Stimulated activated CD4-positive, alpha-beta T cell treated with anti-CD3 and anti-CD28 coated beads, Interleukin-4, amount 100 ng/mL, for 4 hours (primary cell): ENCODE data around the gene PCSK2.

Experiments
- DNase-seq, 2 experiments: peaks; one replicate each; pipeline ENCODE4 v3.0.0-alpha.2; 2020

The PCSK2 gene

DNA sequence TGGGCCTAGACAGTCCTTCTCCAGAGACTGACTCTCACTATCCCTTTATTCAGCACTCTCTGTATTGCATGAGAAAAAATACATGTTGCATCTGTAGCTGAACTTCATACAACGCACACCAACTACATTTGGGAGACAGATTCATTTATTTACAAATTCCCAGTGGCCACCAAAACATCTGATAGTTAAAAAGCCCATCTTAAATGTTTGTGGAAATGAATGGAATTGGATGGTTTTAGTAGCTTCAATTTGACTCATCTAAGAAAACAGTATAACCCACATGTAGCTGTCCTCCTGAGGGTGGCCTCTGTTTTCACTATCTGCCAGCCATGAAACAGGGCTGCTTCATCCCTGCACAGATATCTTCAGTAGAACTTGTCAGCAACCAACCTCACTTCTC is 116.3 kb downstream of the PCSK2 start:
- no peak for DNase-seq

DNA sequence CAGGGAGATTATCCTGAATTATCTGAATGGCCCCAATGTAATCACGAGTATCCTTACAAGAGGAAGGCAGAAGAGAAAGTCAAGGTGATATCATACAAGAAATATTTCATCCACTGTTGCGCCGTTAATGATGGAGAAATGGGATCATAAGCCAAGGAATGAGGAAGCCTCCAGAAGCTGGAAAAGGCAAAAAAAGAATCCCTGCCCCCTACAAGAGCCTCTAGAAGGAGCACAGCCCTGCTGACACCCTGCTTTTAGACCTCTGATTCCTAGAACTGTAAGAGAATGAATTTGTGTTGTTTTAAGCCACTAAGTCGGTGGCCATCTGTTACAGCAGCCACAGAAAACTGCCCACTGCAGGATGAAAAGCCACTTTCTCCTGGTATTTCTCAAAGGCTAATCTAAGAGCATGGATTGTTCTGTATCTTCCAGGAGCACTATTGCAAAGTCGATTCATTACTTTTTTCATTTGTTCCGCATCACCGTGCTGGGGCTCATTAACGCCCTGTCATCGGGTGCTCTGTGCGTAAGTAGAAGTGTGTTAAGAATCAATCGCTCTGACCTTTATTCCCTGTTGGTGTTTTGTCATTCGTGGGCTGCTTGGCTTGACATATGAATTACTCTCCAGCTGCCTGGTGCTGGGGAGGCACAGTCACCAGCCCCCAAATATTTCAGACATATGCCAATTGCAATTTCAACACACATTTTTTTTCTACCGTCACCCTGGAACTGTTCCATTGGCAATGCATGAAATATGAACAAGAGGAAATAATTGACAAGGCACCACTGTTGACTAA is 117.0 kb downstream of the PCSK2 start:
- DNase-seq = no peak

DNA sequence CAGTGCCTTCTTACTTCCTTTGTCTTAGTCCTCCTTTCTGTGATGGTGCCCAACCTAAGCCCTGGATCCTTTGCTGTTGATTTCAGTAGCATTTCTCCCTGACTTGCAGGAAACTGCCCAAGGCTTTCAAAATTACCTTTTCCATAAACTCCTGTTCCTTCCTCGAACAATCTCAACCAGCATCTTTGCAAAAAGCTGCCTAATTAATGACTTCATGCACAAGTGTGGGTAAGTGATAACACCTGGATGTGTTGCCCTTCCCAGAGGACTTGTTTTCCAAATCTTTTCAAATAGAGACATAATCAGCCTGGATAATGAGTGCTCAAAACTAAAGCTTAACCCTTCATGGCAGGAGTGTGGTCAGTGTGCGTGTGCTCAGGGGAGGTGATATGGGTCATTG is 118.0 kb downstream of the PCSK2 start:
- no peak for DNase-seq

DNA sequence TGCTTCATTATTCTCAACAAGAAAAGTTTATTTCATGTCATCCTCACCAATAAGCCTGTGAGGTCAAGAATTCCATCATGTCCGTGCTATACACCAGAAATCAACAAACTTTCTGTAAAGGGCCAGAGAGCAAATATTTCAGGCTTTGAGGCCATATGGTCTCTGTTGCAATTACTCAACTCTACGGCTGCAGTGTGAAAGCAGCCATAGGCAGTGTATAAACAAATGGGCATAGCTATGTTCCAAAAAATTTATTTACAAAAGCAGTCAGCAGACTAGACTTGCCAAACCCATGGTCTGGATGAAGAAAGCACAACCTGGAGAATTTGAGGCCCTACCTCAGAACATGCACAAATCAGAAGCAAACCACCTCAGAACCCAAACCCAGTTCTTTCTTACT is 118.5 kb downstream of the PCSK2 start:
- DNase-seq = no peak

DNA sequence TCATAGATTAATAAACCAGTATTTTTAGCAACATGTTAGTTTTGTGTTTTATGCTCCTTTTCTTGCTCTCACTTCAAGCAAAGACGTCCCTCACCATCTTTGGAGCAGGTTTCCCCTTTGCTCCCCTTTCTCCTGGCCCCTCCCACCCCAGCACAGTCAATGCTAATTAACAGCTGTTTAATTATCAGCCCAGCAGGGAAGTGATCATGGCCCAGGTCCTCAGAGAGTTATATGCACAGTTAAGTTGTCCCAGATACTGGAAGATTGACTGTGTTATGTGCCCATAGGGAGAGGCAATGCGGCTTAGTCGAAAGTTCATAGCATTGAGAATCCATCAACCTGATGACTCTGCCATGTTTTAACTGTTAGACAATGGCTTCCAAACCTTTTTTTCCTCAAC is 123.5 kb downstream of the PCSK2 start:
- DNase-seq = no peak

DNA sequence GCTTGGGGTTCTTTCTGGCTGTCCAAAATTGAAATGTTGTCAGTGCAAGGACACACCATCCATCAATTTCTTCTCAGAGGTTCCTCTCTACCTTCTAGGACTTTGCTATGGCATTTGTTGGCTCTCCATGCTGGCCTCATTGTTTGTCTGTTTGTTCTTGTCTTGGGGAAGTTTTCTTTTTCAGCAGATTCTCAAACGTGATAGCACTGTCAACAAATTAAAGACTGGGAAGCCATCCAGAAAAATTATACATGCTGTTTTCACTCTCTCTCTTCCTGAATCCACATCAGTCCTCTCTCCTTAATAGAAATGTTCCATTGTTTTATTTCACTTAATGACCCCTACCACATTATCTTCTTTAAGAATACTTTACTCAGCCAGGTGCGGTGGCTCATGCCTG is 130.4 kb downstream of the PCSK2 start:
- no peak for DNase-seq

DNA sequence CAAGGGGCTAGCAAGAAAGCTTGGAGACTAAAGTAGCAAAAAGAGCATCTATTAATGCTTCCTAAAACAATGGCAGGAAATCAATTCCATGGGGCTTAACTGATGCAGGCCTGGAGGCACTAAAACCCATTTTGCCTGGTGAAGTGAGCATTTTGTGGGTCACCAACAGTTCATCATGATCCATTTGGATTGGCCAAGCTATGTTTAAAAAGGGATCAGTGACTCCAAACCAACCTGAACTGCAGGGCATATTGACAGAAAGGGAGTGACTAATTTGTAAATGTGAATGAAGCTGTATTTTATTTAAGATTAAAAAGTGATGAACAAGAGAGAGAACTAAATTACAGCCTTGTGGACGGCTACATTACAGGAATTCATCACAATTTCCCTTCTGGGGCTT is 132.0 kb downstream of the PCSK2 start:
- DNase-seq = no peak

DNA sequence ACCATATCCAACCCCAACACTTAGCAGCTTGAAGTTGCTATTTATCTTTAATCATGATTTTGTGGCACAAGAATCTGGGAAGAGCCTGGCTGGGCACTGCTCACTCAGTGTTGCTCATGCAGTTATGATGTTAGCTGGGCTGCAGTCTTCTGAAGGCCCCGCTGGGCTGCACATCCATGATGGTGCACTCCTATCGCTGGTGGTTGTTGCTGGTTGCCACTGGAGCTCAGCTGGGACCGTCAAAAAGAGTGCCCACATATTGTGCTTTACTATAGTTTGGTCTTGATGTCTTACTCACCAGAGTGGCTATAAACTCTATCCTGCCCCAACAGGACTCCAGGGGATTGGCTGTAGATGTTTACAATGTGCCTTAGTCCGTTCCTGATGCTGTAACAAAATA is 137.8 kb downstream of the PCSK2 start:
- DNase-seq = no peak

DNA sequence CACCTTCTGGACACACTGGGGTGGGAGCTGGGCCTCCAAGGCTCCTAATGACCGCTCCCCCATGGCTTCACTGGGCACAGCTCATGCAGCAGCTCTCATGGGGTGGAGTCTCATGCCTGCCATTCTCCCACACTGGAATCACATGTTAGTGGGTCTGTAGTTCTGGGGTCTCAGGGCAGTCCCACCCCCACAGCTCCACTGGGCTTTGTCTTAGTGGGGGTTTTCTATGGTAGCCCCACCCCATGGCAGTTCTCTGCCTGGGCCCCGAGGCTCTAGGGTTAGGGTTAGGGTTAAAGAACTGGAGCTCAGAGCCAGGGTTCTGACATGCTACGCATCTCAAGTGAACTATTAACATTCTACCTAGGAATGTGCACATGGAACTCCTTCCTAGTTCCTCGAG is 139.0 kb downstream of the PCSK2 start:
- no peak for DNase-seq

DNA sequence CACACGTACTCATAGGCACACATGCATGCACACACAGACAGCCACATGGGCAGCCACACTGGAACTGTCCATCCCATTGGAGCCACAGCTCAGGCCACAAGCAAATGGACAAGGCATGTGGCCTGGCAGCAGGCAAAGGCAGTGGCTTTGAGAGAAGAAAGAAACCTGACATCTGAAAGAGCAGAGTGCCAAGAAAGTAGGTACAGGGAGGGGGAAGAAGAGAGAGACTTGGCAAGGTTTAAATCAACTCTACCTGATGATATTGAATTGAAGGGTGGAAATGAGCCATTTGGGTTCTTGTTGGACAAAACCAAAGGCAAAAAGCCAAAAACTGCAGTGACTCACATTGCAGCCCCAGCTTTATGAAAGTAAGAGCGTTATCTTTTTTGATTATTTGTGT is 142.7 kb downstream of the PCSK2 start:
- DNase-seq = no peak

DNA sequence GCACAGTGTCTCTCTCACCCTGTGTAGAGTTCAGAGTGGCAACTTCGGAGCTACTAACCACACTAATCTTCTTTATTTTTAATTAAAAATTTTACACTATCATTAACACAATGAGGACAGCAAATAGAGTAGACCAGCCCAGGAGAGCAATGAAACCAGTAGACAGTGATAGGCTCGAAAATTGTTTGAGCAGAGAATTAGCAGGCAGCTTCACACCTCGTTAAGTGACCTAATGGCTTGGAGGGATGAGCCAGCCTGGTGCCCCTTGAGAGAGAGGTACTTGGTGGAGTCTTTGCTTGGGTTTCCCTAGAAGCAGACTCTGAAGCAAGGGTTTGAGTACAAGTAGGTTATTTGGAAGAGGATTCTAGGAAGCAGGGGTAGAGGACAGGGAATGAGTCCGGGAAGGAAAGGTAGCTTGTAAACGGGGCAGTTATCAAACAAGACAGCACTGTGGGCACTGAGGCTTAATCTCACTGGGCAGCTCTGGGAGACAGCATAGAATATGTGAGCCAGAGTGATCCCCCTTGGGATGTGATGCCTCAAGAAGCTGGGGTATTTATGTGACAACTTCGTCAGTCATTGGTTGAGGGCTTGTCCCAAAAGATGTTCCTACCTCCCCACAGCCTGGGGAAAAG is 146.1 kb downstream of the PCSK2 start:
- DNase-seq = no peak

DNA sequence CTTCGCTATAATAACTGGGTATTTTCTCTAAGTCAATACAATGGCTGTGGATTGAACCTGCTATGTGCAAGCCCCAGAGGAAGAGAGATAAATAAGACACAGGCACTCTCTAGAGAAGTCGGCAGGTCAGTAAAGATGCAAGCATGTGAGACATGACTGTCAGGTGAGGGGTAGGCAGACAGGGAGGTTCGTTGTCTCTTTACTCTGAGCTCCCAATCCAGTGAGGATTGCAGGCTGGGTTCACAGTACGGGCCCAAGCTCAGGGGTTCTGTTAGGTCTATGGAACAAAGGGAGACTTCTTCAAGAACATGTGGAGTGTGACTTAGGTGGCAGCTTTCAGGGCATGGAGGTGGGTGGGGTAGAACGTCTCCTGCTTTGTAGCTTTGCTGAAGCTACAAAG is 147.2 kb downstream of the PCSK2 start:
- no peak for DNase-seq

DNA sequence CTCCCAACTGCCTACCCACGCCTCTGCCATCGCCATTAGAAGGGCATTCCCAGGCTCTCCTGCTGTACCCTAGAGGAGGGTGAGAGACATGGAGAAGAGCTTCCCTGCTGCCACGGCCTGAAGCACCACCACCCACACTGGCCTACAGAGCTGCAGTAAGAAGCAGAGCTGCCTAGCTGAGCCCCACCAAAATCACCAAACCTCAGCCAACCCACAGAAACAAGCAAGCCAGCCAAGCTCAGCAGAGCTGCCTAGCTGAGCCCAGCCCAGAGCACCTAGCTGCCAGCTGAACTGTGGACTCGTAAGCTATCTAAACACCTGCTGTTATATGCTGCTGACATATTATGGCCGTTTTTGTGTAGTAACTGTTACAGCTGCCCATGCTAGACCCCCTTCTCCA is 149.2 kb downstream of the PCSK2 start:
- no peak for DNase-seq

DNA sequence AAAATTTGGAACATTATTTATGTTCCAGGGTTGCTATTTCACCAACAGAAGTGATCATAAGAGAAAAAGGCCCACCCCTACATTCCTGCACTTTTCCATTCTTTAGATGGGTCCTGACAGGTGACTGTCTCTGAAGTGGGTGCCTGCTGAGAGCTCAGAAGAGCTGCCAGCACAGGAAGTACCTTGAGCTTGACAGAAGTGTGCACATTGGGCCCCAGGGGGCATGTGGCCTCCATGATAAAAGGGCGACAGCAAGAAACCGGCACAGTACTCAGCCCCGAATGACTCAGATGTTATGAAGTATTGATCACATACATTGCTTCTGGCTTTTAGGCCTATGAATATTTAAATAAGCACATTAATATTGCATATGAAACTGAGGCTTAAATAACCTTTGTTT is 150.4 kb downstream of the PCSK2 start:
- no peak for DNase-seq

DNA sequence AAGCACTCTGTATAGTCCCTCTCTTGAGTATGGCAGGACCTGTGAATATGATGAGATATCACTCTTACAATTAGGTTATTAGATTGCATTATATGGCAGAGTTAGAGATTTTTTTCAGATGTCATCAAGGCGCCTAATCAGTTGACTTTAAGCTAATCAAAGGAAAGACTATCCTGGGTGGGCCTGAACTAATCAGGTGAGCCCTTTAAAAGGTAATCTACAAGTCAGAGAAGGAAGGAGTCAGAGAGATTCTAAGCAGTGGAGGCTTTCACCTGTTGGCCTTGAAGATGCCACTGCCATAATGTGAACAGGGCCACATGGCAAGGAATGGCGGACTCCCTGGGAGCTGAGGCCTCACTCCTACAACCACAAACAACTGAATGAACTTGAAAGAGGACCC is 152.8 kb downstream of the PCSK2 start:
- DNase-seq = no peak

DNA sequence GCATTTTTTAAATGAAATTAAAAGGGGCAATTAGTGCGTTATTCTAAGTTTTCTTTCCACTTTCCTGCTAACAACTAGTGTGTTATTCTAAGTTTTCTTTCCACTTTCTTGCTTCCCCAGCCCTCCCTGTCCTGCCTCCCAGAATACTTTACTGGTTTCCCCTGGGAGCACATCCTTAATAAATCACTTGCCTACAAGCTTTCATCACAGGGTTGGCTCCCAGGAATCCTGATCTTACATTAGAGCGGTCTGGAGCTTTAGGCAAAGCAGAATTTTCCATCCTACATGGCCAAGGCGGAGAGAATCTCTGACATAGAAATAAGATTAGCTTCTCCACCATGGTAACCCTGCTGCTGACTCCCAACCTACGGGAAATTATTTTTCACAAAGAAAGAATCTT is 154.0 kb downstream of the PCSK2 start:
- DNase-seq = no peak

DNA sequence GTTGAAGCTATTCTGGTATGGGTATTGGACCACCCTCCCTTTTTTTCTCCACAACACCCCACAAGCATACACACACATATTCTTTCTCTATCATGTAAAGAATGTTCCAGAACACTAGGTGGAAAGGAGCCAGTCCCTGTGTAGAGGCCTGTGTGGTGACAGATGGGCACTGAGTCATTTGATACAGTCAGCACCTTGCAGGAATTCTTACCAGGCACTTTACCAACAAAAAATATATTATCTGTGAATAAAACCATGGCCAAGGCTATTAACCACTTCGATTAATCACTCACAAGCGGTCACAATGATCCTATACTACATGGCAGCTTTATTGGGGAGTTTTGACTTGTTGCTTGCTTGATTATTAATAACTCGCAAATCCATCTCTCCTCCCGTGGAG is 154.9 kb downstream of the PCSK2 start:
- no peak for DNase-seq

DNA sequence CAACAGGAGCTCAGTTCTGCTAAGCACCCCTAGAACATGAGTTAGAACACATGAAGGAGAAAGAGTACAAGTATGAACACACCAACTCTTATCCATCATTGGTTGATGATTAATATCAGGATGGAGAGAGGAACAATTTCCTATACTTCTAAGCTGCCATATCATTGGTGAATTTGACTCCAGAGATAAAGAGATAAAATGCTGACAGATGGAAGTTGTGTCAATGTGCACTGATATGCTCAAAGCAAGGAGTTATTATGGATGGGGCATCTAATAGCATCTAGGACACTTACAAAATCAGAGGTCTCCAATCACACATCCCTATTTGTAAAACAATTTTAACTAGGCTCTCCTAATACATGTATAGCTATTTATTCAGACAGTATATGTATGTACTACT is 159.0 kb downstream of the PCSK2 start:
- no peak for DNase-seq

DNA sequence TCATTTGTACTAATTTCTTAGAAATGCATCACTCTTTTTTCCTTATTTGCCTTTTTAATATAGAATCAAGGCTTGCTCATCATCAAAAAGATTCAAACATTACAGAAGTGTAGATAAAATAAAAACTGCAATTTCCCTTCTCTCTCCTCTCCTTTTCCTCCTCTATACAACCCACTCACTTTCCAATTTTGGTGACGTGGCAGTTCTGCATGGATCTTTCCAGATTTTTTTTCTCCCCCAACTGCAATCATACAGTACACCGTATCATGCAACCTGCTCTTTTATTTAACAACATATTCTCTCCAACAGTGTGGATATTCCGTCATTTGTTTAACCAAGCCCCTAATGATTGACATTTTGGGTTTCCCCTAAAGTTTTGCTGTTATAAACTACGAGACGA is 163.8 kb downstream of the PCSK2 start:
- DNase-seq = no peak

DNA sequence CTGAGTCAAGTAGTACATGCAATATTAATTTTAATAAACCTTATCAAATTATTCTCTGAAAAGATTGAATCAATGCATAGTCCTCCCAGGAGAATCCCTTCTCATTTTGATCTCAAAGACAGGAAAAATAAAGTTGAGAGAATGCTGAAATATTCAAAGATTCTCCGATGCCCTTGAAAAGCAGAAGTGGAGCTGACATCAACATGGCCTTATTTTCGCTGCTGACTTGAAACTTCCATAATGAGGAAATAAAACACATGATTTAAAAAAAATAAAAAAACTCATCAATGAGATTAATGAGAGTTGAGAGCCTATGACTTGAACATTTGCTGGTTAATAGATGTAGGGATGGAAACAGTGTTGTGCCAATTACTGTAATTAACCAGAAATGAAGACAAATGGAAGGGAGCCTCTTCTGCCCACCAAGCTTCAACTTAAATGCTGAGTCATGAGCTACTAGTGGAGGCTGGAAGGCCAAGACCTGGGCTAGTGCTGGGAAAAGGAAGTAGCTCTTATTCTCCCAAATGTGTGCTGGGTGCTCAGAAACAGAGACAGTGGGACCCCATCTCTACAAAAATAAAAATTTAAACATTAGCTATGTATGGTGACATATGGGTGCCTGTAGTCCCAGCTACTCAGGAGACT is 164.4 kb downstream of the PCSK2 start:
- no peak for DNase-seq

DNA sequence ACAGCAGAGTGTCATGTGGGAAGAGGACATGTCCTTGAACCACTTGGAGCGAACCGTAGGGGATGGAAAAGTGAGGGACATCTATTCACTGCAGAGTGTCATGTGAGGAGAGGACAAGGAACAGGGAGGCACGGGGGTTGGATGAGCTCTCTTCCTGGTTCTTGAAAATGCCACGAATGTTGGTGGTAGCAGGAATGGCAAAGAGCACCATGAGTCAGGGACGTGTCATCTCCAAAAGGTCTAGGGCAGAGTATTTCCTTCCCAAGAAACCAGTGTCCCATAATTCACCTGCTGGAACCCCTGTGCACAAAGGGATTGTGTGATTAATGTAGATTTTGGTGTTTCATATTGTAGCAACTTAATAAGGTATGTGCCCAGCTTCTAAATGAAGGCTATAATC is 167.6 kb downstream of the PCSK2 start:
- no peak for DNase-seq

DNA sequence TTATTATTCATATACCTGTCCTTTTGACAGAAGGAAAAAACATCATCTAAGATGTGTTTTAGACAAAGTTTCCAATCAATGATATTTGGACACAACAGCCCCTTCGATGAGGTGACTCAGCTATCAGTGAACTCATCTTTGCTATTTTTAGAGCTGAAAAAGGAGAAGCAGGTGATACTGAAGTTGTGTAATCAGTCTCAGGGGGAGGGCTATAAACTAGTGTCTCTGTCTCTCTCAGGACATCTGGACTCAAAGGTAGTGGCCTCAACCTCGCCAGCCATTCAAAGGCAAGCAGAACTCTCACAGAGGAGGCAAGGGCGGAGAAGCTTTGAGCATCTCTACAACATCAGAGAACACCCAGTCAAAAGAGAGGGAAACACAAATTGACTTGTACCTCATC is 168.9 kb downstream of the PCSK2 start:
- no peak for DNase-seq

DNA sequence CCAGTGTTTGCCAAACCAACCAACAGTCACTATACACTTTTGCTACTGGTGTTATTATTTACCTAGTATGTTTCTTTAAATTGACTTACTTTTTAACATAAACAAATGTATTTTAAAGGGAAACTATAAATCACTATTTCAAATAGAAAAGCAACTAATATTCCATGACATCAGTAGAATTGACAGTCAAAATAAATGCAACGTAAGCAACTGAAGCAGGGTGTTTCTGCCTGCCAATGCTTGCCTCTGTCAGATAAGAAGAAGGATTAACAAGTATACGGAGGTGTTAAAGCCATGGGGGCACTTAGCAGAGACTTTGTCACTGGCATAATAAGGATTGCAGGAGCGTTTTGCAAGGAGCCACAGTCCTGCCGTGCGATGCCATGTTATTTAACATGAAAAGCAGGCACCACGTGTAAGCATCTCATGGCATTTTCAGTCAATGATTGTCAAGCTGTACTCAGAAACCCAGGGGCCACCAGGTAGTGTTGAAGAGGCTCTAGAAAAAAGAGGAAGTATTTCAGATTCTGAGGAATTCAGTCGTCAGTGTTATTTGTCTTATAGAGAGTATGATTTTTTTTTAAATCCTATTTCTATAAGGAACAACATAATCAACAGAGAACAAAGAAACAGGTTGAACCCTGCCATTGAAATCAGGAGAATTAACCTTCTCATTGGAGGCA is 172.6 kb downstream of the PCSK2 start:
- no peak for DNase-seq

DNA sequence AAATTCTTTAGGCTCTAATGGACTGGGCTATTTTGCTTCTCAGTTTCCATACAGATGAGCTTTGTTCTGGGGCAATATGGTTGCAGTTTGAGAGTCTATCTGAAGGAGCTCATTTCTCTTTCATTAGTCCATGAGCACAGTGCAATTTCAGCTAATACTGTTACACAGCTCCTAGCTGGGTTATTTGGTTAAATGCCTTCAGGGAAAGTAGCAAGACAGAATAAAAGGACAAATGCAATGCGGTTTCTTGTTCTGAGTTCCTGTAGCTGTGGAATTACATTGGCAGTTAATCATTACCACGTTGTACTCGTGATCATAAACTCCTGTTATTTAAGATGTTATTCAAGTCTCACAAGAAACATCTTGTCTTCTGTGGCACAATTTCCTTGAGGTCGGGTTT is 176.6 kb downstream of the PCSK2 start:
- no peak for DNase-seq
